IMR-90 (cell line): ENCODE results near the gene MTX3. TPM values are rescaled to one million over a fixed set of nuclear protein-coding genes. Genes with fewer than 3 reads are reported as not detected.

ENCODE experiments used
- ATAC-seq: fragments of 200-7000 bp; cut with Tn5 transposase; 2 replicates; pipeline ENCODE4 v1.9.1; 2020; ENCODE audit warnings: low read depth, mild to moderate bottlenecking, moderate library complexity
- BruUV-seq: library from RNA; stranded (reverse); fragments of 400-500 nt; replicated peaks from 2 replicates; lab custom pipeline; 2021; lab: Mats Ljungman, UMichigan
- CTCF ChIA-PET: fragments of 300-600 bp; formaldehyde crosslinking; extraction: SDS; loops from one replicate; lab custom pipeline; 2021; ENCODE audit warnings: antibody characterized with exemption; lab: Yijun Ruan, JAX
- POLR2A ChIA-PET: fragments of 300-600 bp; sonication (Branson Sonifier 250); formaldehyde crosslinking; loops from one replicate; lab custom pipeline; 2022; ENCODE audit warnings: antibody characterized with exemption; ENCODE audit not compliant: unreplicated experiment; lab: Charles Lee
- DNase-seq: peaks from one replicate; pipeline ENCODE4 v3.0.0; 2013
- H2AFZ ChIP-seq: replicated peaks from 2 replicates; pipeline ENCODE3; 2013; ENCODE audit warnings: low read length, mild to moderate bottlenecking; ENCODE audit not compliant: poor library complexity
- H2AK5ac ChIP-seq: 2 replicates; pipeline ENCODE4 v1.6.1; 2013; ENCODE audit warnings: low read depth, low read length, inconsistent platforms
- H2AK9ac ChIP-seq: replicated peaks from 2 replicates; pipeline ENCODE3; 2013; ENCODE audit warnings: mild to moderate bottlenecking, low read depth, low read length, moderate library complexity; ENCODE audit not compliant: poor library complexity
- H2BK120ac ChIP-seq: 2 replicates; pipeline ENCODE4 v1.6.1; 2013; ENCODE audit warnings: low read depth, low read length, inconsistent platforms
- H2BK15ac ChIP-seq: 3 replicates; pipeline ENCODE4 v1.6.1; 2013; ENCODE audit warnings: low read depth, low read length, inconsistent platforms
- H2BK20ac ChIP-seq: 2 replicates; pipeline ENCODE4 v1.6.1; 2013; ENCODE audit warnings: low read depth, mild to moderate bottlenecking, inconsistent platforms, low read length, moderate library complexity
- H2BK5ac ChIP-seq: 2 replicates; pipeline ENCODE4 v1.6.1; 2013; ENCODE audit warnings: mild to moderate bottlenecking, low read depth, low read length, inconsistent platforms; ENCODE audit not compliant: poor library complexity, severe bottlenecking
- H3K14ac ChIP-seq: replicated peaks from 2 replicates; pipeline ENCODE4 v1.6.1; 2013; ENCODE audit warnings: low read depth, low read length, inconsistent platforms
- H3K18ac ChIP-seq: 2 replicates; pipeline ENCODE4 v1.6.1; 2013; ENCODE audit warnings: low read depth, low read length, control low read depth
- H3K23ac ChIP-seq: 2 replicates; pipeline ENCODE4 v1.6.1; 2013; ENCODE audit warnings: low read depth, low read length, inconsistent platforms
- H3K27ac ChIP-seq: 2 replicates; pipeline ENCODE4 v1.5.1; 2013; ENCODE audit warnings: mild to moderate bottlenecking, control low read depth, low read length; ENCODE audit not compliant: insufficient read depth
- H3K27me3 ChIP-seq: 2 replicates; pipeline ENCODE4 v1.6.1; 2013; ENCODE audit warnings: low read length; ENCODE audit not compliant: control insufficient read depth, insufficient read depth
- H3K36me3 ChIP-seq: 2 replicates; pipeline ENCODE4 v1.6.1; 2013; ENCODE audit warnings: low read length, mixed read lengths; ENCODE audit not compliant: control insufficient read depth, insufficient read depth
- H3K4ac ChIP-seq: 2 replicates; pipeline ENCODE4 v1.6.1; 2013; ENCODE audit warnings: low read depth, low read length, inconsistent platforms
- H3K4me1 ChIP-seq: 2 replicates; pipeline ENCODE4 v1.6.1; 2013; ENCODE audit warnings: low read length, mixed read lengths; ENCODE audit not compliant: control insufficient read depth, insufficient read depth
- H3K4me2 ChIP-seq: 2 replicates; pipeline ENCODE4 v1.6.1; 2013; ENCODE audit warnings: low read depth, mild to moderate bottlenecking, control low read depth, low read length, moderate library complexity
- H3K4me3 ChIP-seq: 2 replicates; pipeline ENCODE4 v1.5.1; 2013; ENCODE audit warnings: low read depth, mild to moderate bottlenecking, control low read depth, low read length, moderate library complexity; ENCODE audit not compliant: insufficient read depth
- H3K56ac ChIP-seq: 2 replicates; pipeline ENCODE4 v1.6.1; 2013; ENCODE audit warnings: low read length, inconsistent platforms; ENCODE audit not compliant: insufficient read depth; ENCODE audit errors: extremely low read depth
- H3K79me1 ChIP-seq, 2 experiments: 2 replicates each; pipeline ENCODE4 v1.6.1; 2013; ENCODE audit warnings: low read length in 2 of 2, inconsistent platforms in 1 of 2, low read depth in 1 of 2
- H3K9ac ChIP-seq: 2 replicates; pipeline ENCODE4 v1.6.1; 2013; ENCODE audit warnings: low read depth, low read length, control low read depth
- H3K9me1 ChIP-seq: 2 replicates; pipeline ENCODE4 v1.6.1; 2013; ENCODE audit warnings: low read length, inconsistent platforms; ENCODE audit not compliant: insufficient read depth
- H3K9me3 ChIP-seq: 2 replicates; pipeline ENCODE4 v1.6.1; 2013; ENCODE audit warnings: low read length; ENCODE audit not compliant: control insufficient read depth, insufficient read depth
- H4K20me1 ChIP-seq: 2 replicates; pipeline ENCODE4 v1.6.1; 2013; ENCODE audit warnings: low read length, inconsistent platforms; ENCODE audit not compliant: insufficient read depth
- H4K5ac ChIP-seq: 2 replicates; pipeline ENCODE4 v1.6.1; 2013; ENCODE audit warnings: mild to moderate bottlenecking, low read depth, low read length, control low read depth
- H4K8ac ChIP-seq, 2 experiments: 2 replicates each; pipeline ENCODE4 v1.6.1; 2013; ENCODE audit warnings: low read depth in 2 of 2, low read length in 2 of 2, control low read depth in 1 of 2, inconsistent platforms in 1 of 2
- H4K91ac ChIP-seq: 2 replicates; pipeline ENCODE4 v1.6.1; 2013; ENCODE audit warnings: low read depth, low read length, inconsistent platforms; ENCODE audit not compliant: insufficient read depth
- BHLHE40 ChIP-seq: fragments of 150-350 bp; IDR thresholded peaks from 2 replicates; pipeline ENCODE4 v1.6.1; 2016; ENCODE audit warnings: mild to moderate bottlenecking, low read depth, low read length
- CEBPB ChIP-seq: IDR thresholded peaks from 2 replicates; pipeline ENCODE4 v1.6.1; 2012; ENCODE audit warnings: low read depth, low read length, improper control_type of control experiment
- CTCF ChIP-seq: conservative IDR thresholded peaks from 2 replicates; pipeline ENCODE4 v1.5.1; 2012; ENCODE audit warnings: mild to moderate bottlenecking, low read depth, low read length, improper control_type of control experiment
- ELK1 ChIP-seq: fragments of 150-350 bp; IDR thresholded peaks from 2 replicates; pipeline ENCODE4 v1.6.1; 2016; ENCODE audit warnings: low read depth, mild to moderate bottlenecking, low read length, moderate library complexity, borderline replicate concordance
- FOS ChIP-seq: fragments of 150-350 bp; IDR thresholded peaks from 2 replicates; pipeline ENCODE4 v1.6.1; 2016; ENCODE audit warnings: low read depth, low read length
- POLR2A ChIP-seq: IDR thresholded peaks from 2 replicates; pipeline ENCODE4 v1.6.1; 2012; ENCODE audit warnings: mild to moderate bottlenecking, low read depth, low read length
- RAD21 ChIP-seq: IDR thresholded peaks from 2 replicates; pipeline ENCODE4 v1.6.1; 2012; ENCODE audit warnings: low read length, improper control_type of control experiment
- RCOR1 ChIP-seq: IDR thresholded peaks from 2 replicates; pipeline ENCODE4 v1.6.1; 2012; ENCODE audit warnings: mild to moderate bottlenecking, low read length, improper control_type of control experiment; ENCODE audit not compliant: insufficient replicate concordance
- RFX5 ChIP-seq: IDR thresholded peaks from 2 replicates; pipeline ENCODE4 v1.8.0; 2012; ENCODE audit warnings: low read depth, mild to moderate bottlenecking, low read length, moderate library complexity
- SMC3 ChIP-seq: fragments of 150-350 bp; IDR thresholded peaks from 2 replicates; pipeline ENCODE4 v1.6.1; 2016; ENCODE audit warnings: low read depth, mild to moderate bottlenecking, antibody characterized with exemption, low read length, moderate library complexity
- USF2 ChIP-seq: fragments of 150-350 bp; IDR thresholded peaks from 2 replicates; pipeline ENCODE4 v1.6.1; 2017; ENCODE audit warnings: mild to moderate bottlenecking, antibody characterized with exemption, low read length, low read depth
- WGBS, 2 experiments: methylation state at CpG; one replicate each; pipeline versions ENCODE4 v1.1.5 to v1.1.7; 2013; ENCODE audit warnings: missing lambda C conversion rate in 2 of 2; ENCODE audit not compliant: insufficient read length in 1 of 2; ENCODE audit errors: extremely low coverage in 2 of 2; 5-methylcytosine and 5-hydroxymethylcytosine counted together
- dilution Hi-C: fragments of 300-500 bp; cut with HindIII; formaldehyde crosslinking; loops from one replicate; pipeline ENCODE4 v1.14.3; 2018; ENCODE audit warnings: low sequenced_read_pairs; ENCODE audit not compliant: unreplicated experiment
- in situ Hi-C: fragments of 300-500 bp; cut with MboI; formaldehyde crosslinking; loops from 3 replicates; pipeline ENCODE4 v1.14.3; 2019; ENCODE audit warnings: low sequenced_read_pairs, inconsistent platforms, mixed read lengths
- intact Hi-C: fragments of 100-400 bp; cut with micrococcal nuclease; formaldehyde crosslinking; loops from 2 replicates; pipeline ENCODE4 v1.10.0; 2022
- polyA plus RNA-seq, 3 experiments: library from polyadenylated mRNA; depleted of rRNA; stranded (reverse); fragments of >200 nt; gene quantifications; 2 replicates each; pipeline ENCODE4 v1.2.3, GENCODE V29; 2012; ENCODE audit warnings: low replicate concordance in 1 of 3
- total RNA-seq: library from RNA; depleted of rRNA; stranded (reverse); fragments of >200 nt; gene quantifications from 2 replicates; pipeline ENCODE4 v1.2.3, GENCODE V29; 2012

The MTX3 gene
- total and polyA plus RNA-seq, 2 of the 4 experiments (the other 2 are of a cell fraction), result 6.6 to 12.7 TPM

- DNase-seq, result no peak
- no TSS peak for BruUV-seq
- TF ChIP-seq USF2, result no peak
- TF ChIP-seq RAD21, result no peak
- TF ChIP-seq SMC3, result no peak
- no peak for TF ChIP-seq RCOR1
- no peak for TF ChIP-seq BHLHE40
- no peak for TF ChIP-seq CTCF
- TF ChIP-seq RFX5, result no peak
- TF ChIP-seq CEBPB, result no peak
- no peak for TF ChIP-seq POLR2A
- TF ChIP-seq ELK1, result no peak
- no peak for TF ChIP-seq FOS
- Histone ChIP-seq H3K14ac (no peak overlapping the region), H3K4me1 (no peaks in the 10 kb centered on the region), H3K56ac (no peak overlapping the region), H3K4ac (no peak overlapping the region), H2BK20ac (no peak overlapping the region), H2BK5ac (no peak overlapping the region), H3K4me3 (no peak overlapping the region), H3K36me3 (peaks cover 22% of the 10 kb centered on the region), H2AFZ (no peak overlapping the region), H3K18ac (no peak overlapping the region), H2BK15ac (no peak overlapping the region), H3K4me2 (no peak overlapping the region), H3K9me3 (no peaks in the 10 kb centered on the region), H3K23ac (no peak overlapping the region), H4K5ac (no peak overlapping the region), H4K8ac (no peak overlapping the region), H3K9me1 (no peaks in the 10 kb centered on the region), H3K27ac (no peak overlapping the region), H2BK120ac (no peak overlapping the region), H3K27me3 (no peaks in the 10 kb centered on the region), H2AK9ac (no peak overlapping the region), H2AK5ac (no peak overlapping the region), H4K20me1 (no peaks in the 10 kb centered on the region), H3K79me1 (peaks cover 4% of the 10 kb centered on the region in 2 experiments), H4K91ac (no peak overlapping the region), H3K9ac (no peak overlapping the region)
- ATAC-seq, result no peak
- no CpG with 5 or more reads among the region's 2 CpGs for WGBS, 2 experiments
- CTCF ChIA-PET, result no interaction called here
- POLR2A ChIA-PET, result no interaction called here
- intact Hi-C loops (no loop called here), in situ Hi-C loops (no loop called here), dilution Hi-C loops (no loop called here)
Measured at GRCh38 chr5:79985288-79985687, 5.8 kb downstream of the MTX3 start.
